Esophagus squamous epithelium (tissue), 4 donors: ENCODE data around the gene ZNF407.

Experiments
- CTCF ChIP-seq, 6 experiments: fragments of 450-650 bp in 4 of 6; fragments of 200-600 bp in 2 of 6; sonication (generic) in 2 of 6; IDR thresholded peaks; one replicate each; pipeline ENCODE4 v1.5.1; 2016 to 2019; ENCODE audit warnings: antibody characterized with exemption in 6 of 6, mild to moderate bottlenecking in 4 of 6, moderate library complexity in 4 of 6
- POLR2A ChIP-seq, 4 donors: fragments of 450-650 bp; IDR thresholded peaks; one replicate each; pipeline ENCODE4 v1.6.1; 2017; ENCODE audit warnings: antibody characterized with exemption in 4 of 4, mild to moderate bottlenecking in 4 of 4, moderate library complexity in 3 of 4

- TF ChIP-seq POLR2A (IDR thresholded peaks at IDR 0.05) (no peak), CTCF (IDR thresholded peaks at IDR 0.05) (no peak)
These were observed 22.8 kb upstream of the ZNF407 start for GRCh38 chr18:74574916-74575315.
